Islet precursor cell (in vitro differentiated cells): ENCODE measurements around the gene LYPD6B.

ENCODE experiments used
- DNase-seq: peaks from one replicate; pipeline ENCODE4 v3.0.0-alpha.2; 2018

LYPD6B gene

GRCh38 chr2:149044500-149044899 lies 6.0 kb downstream of the LYPD6B start:
- DNase-seq, result no peak

GRCh38 chr2:149047118-149047517 lies 8.6 kb downstream of the LYPD6B start:
- no peak for DNase-seq

- no peak for DNase-seq
Measured at GRCh38 chr2:149049142-149049541, 10.6 kb downstream of the LYPD6B start.

DNA sequence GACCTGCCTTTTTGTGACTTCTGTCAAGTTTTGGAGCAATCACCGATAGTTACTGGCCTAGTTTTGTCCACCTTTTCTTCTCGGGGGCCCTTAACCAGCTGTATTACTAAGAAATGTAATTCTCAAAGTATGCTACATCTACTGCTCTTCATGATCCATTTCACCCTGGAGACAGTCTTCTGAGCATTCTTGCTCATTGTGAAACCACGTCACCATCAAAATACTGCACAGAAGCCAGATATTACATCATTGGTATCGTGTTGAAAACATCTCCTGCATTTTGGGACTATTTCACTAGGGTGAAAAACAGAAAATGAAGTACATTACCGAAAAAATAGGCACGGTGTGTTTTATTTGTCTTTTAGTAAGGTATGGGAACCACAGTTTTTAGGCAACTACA lies 11.7 kb downstream of the LYPD6B start:
- no peak for DNase-seq

DNA sequence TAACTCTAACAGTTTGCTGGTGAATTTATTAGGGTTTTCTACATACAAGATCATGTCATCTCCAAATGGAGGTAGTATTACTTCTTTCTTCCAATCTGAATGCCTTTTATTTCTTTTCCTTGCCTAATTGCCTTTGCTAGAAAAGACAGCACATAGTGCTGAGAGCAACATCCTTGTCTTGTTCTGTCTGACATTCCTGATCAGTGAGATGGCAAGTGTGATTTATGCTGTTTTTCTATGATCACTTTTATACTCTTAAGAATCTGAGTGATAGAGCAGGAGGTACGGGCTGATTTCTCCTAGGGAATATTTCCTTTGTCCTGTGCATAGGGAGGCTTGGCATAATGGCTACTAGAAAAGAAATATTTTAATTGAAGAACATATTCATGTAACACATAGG lies 17.3 kb downstream of the LYPD6B start:
- DNase-seq, result no peak

GRCh38 chr2:149056541-149057255 lies 18.2 kb downstream of the LYPD6B start:
- DNase-seq, result peak; percentile 50

GRCh38 chr2:149057401-149057800 lies 18.9 kb downstream of the LYPD6B start:
- no peak for DNase-seq

GRCh38 chr2:149058936-149059335 lies 20.4 kb downstream of the LYPD6B start:
- DNase-seq, result peak; percentile 82

- DNase-seq, result peak; percentile 73
Measured at GRCh38 chr2:149059822-149060221, 21.3 kb downstream of the LYPD6B start.

DNA sequence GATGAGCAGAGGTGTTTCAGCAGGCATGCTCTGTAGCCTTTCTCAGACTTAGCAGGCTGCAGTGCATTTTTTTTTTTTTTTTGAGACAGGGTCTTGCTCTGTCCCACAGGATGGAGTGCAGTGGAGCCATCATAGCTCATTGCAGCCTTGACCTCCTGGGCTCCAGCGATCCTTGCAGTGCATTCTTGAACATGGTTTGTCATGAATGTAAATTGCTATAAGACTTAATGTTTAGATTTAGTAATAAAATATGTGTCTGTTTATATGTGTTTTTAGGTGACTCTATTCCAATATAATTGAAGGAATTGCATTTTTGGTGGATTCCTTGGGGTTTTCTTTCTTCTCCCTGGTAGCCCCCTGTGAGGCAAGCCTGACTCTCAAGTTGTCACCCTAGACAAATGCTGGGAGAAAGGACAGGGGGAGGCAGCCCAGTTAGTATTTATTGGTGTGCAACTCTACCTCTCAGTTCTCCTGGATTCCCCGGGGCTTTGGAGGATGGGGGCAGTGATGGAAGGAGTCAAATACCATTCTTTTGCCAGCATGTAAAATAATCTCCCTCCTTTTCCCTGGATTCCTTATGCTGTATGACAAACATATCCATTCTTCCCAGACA lies 22.7 kb downstream of the LYPD6B start:
- peak; percentile 40 for DNase-seq

- DNase-seq, result no peak
Measured at GRCh38 chr2:149062531-149062930, 24.0 kb downstream of the LYPD6B start.

DNA sequence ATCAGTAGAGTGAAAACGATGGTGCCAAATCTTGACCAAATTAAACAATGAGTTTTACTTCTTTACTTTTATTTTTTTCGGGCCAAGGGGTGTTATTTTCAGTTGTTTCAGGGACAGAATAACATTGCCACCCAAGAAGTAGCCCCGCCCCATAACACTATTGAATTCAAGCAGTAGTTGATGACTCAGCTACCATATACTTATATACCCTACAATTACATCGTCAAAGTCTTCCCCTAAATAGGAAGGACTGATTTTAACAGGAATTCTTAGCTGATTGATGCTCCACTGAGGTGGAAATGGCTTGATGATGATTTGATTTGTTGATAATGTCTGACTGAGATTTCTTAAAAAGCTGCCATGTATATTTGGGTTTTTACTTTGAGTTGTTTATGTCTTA lies 24.7 kb downstream of the LYPD6B start:
- DNase-seq, result no peak

GRCh38 chr2:149064365-149064841 lies 25.9 kb downstream of the LYPD6B start:
- peak; percentile 87 for DNase-seq

- DNase-seq, result no peak
Measured at GRCh38 chr2:149064856-149065630, 26.5 kb downstream of the LYPD6B start.

GRCh38 chr2:149068225-149068995 lies 29.9 kb downstream of the LYPD6B start:
- no peak for DNase-seq

DNA sequence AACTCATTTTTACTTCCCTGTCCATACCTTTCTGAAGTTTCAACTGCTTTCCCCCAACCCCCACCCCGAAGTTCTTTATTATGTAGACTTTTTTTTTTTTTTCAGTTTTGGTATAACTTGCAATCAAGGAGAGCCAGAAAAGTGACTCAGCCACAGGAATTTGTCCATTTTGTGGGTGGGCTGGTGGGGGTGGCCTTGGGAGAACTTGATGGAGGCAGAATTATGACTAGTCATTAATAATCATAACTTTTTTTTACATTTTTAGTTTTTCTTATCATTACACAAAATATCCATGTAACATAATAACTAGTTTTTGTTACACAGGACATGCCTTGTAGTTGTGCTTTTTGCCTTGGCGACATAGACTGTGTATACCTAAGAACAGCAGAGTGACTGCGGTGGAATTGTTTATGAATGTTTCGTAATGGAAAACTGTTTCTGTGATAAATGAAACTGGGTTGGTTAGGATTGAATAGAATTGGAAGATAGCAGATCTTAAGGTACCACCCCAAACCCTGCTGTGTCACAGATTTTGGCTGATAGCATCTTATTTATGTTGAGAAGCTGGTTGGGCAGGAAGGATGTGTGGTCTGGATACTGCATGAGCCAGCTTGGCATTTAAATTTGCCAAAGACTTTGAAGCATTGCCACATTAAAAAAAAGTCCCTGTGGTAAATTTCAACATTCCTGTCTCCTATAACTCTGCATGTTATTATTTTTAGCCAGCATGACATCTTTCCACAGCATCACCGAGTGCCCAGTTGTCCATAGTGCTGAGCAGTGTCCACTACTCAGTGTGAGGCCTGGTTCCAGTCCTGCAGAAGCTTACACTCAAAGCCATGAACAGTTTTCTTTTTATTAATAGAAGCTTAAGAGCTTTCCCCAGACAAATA lies 30.7 kb downstream of the LYPD6B start:
- DNase-seq, result no peak

DNA sequence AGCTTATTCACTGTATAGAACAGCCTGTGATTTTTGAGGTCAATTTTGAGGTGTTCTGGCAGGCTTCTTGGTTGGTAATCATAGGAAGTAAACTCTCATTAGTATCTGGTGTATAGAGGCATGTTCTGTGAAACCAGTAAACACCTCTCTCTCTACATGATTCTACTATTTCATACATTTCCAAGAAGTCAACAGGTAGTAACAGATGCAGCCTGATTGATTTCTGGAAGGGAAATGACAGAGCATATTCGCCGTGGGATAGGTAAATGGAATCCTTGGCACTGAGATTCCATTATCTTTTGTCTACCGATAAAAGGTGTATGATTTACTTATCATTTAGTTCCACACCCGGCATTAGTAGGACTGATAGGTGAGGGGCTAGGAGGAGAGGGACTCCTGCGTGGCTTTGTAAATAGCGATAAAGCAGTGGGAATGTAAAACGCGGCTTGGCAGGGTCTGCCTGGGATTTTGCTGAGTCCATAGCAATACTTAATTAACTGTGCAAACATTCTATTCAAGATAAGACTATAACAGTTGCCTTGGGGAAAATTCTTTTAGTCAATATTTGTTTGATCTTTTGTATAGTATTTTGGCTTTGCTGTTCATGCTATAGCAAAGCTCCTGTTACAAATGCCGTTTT lies 32.3 kb downstream of the LYPD6B start:
- DNase-seq, result no peak

GRCh38 chr2:149075105-149075504 lies 36.6 kb downstream of the LYPD6B start:
- no peak for DNase-seq

DNA sequence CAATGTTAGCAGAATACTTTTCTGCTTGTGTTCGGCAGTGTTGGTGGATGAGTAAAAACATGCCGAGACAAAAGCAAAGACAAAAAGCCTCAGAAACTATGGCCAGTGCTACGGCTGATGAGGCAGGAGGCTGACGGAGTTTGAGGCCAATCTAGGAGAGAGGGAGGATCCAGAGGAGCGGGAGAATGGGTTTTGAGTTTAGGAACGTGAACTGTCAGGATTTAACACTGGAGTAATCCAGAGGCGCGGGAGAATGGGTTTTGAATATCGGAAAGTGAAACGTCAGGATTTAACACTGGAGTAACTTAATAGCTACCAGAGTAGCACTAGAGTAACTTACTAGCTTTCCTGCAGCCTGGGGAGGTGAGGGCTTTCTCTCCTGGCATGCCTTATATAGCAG lies 37.4 kb downstream of the LYPD6B start:
- no peak for DNase-seq

- peak; percentile 96 for DNase-seq
Measured at GRCh38 chr2:149076863-149077412, 38.4 kb downstream of the LYPD6B start.

DNA sequence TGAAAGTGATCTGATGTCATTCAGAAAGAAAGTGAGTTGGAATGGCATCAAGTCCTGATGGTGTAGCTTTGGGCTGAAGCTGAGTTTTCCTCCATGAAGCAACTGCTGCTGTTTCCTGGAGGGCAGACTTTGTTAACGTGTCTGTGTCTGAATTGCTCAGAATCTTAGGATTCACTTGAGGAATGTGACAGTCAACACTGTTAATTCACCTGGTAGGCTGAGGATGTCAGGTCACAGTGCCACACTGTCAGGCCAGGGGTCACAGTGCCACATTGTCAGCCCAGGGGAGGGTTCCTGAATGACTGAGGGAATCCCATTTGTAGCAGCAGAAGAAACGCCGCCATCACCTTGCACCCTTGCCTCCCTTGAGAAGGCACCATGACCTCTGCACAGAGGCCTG lies 39.4 kb downstream of the LYPD6B start:
- DNase-seq, result no peak
